ENCODE results near the gene OTC.

Gene OTC

GRCh38 chrX:38465686-38466085 is 113.3 kb downstream of the OTC start:
- no peak overlapping the region for H3K27ac ChIP-seq
- no peak for DNase-seq (ENCODE audit: low spot score)
- no peak for TF ChIP-seq CTCF (conservative IDR thresholded peaks at IDR 0.05; ENCODE audit: low read depth)
- ChIA-PET CTCF (interaction anchor here (0.7 kb wide), 1 partner anchor 1931 kb away, joined by 3 read pairs; no protein-coding TSS in a partner anchor), POLR2A (ENCODE audit: low non-redundant PET) (no interaction called here)

GRCh38 chrX:38468563-38469157 is 116.3 kb downstream of the OTC start:
- no peak for TF ChIP-seq CTCF (conservative IDR thresholded peaks at IDR 0.05; ENCODE audit: low read depth)
- ChIA-PET CTCF (no interaction called here), POLR2A (ENCODE audit: low non-redundant PET) (no interaction called here)
- no peak overlapping the region for H3K27ac ChIP-seq
- DNase-seq (ENCODE audit: low spot score): no peak

All from RWPE1 (cell line).